A673 (cell line): ENCODE results near the gene NUDT4B.
"Not testable (repeated sequence)": the region's sequence is repeated elsewhere in the genome, so short reads cannot be mapped to it uniquely, and the experiment has no call there.

ENCODE experiments used
- EZH2 ChIP-seq: fragments of 200-600 bp; sonication (generic); IDR thresholded peaks from 2 replicates; pipeline ENCODE4 v1.6.1; 2017; ENCODE audit warnings: borderline replicate concordance, low read depth, mild to moderate bottlenecking, mixed read lengths, antibody characterized with exemption, low read length; ENCODE audit not compliant: poor library complexity, severe bottlenecking
- TF ChIP-seq, protein P1 (sequence below): fragments of 300-800, 200-600 bp; sonication (generic); conservative IDR thresholded peaks from 2 replicates; pipeline ENCODE4 v1.5.1; 2017; ENCODE audit warnings: low read depth, mild to moderate bottlenecking, antibody characterized with exemption, low read length, moderate library complexity, mixed read lengths

DNA sequence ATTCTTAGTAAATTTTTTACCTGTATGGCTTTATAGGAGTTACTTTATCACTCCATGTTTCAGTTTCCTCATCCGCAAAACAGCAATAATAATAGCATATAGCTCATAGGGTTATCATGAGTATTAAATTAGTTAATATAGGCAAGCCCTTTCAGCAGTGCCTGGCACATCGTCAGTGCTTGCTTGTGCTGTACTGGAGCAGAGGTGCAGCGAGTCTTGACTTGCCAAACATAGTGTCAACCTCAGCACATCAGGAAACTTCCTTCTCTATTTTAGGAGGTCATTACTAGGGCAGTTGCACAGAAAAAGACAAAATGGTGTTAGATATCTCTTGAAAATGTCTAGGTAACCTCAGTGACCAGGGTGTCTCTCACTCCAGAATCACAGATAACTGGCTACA is 33.1 kb upstream of the NUDT4B start:
- TF ChIP-seq, protein P1, sequence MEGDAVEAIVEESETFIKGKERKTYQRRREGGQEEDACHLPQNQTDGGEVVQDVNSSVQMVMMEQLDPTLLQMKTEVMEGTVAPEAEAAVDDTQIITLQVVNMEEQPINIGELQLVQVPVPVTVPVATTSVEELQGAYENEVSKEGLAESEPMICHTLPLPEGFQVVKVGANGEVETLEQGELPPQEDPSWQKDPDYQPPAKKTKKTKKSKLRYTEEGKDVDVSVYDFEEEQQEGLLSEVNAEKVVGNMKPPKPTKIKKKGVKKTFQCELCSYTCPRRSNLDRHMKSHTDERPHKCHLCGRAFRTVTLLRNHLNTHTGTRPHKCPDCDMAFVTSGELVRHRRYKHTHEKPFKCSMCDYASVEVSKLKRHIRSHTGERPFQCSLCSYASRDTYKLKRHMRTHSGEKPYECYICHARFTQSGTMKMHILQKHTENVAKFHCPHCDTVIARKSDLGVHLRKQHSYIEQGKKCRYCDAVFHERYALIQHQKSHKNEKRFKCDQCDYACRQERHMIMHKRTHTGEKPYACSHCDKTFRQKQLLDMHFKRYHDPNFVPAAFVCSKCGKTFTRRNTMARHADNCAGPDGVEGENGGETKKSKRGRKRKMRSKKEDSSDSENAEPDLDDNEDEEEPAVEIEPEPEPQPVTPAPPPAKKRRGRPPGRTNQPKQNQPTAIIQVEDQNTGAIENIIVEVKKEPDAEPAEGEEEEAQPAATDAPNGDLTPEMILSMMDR = not testable (repeated sequence)
- not testable (repeated sequence) for TF ChIP-seq EZH2
